ENCODE measurements around the gene SREBF1.
"Not testable (repeated sequence)": the region's sequence is repeated elsewhere in the genome, so short reads cannot be mapped to it uniquely, and the experiment has no call there.

The SREBF1 gene

DNA sequence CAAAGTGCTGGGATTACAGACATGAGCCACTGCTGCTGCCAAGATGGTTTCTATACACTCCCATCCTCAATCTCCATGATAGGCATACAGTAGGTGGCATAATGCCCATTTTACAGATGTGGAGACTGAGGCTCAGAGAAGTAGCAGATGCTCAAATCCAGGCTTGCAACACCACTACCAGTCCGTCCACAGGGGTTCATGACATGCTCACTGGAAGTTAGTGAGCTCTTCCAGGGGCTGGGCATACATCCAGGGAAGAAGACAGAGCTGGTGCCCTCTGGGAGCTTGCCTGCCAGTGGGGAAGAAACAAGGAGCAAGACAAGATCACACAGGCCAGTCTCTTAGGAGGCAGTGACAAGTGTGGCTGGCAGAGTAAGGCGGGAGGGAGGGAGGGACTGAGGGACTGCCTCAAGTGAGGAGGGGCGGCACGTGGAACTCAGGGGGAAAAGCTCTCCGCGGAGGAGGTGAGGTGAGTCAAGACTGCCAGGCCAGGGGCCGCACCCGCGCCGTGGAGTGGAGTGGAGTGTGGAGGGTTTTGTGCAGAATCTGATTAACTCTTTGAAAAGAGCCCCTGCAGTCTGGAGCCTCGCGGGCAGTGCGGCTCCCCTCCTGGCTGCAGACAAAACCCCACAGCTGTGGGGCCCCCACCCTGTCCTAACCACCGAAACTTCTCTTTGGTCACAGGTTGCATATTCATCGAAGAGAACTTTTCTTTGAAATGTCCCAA, 27.9 kb downstream of the SREBF1 start:
- DNase-seq (ENCODE audit: extremely low spot score), result no peak
- ChIA-PET CTCF (no interaction called here), POLR2A (interaction anchor here (0.9 to 24.8 kb wide), 3 partner anchors 9 to 128 kb away, joined by 3 to 369 read pairs (median 3); partner anchors contain the start of genes RAI1 and SREBF1)
- TF ChIP-seq NFRKB (IDR thresholded peaks at IDR 0.05) (no peak), TARDBP (IDR thresholded peaks at IDR 0.05) (no peak), FOXA1 (IDR thresholded peaks at IDR 0.05) (no peak), ELF4 (IDR thresholded peaks at IDR 0.05) (no peak), FOXK2 (IDR thresholded peaks at IDR 0.05) (no peak), FOXM1 (IDR thresholded peaks at IDR 0.05; ENCODE audit: borderline replicate concordance) (no peak), L3MBTL2 (conservative IDR thresholded peaks at IDR 0.05) (no peak), HDGF (IDR thresholded peaks at IDR 0.05; ENCODE audit: borderline replicate concordance) (no peak)
- TF ChIP-seq, protein P1, sequence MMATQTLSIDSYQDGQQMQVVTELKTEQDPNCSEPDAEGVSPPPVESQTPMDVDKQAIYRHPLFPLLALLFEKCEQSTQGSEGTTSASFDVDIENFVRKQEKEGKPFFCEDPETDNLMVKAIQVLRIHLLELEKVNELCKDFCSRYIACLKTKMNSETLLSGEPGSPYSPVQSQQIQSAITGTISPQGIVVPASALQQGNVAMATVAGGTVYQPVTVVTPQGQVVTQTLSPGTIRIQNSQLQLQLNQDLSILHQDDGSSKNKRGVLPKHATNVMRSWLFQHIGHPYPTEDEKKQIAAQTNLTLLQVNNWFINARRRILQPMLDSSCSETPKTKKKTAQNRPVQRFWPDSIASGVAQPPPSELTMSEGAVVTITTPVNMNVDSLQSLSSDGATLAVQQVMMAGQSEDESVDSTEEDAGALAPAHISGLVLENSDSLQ (IDR thresholded peaks at IDR 0.05), result no peak

DNA sequence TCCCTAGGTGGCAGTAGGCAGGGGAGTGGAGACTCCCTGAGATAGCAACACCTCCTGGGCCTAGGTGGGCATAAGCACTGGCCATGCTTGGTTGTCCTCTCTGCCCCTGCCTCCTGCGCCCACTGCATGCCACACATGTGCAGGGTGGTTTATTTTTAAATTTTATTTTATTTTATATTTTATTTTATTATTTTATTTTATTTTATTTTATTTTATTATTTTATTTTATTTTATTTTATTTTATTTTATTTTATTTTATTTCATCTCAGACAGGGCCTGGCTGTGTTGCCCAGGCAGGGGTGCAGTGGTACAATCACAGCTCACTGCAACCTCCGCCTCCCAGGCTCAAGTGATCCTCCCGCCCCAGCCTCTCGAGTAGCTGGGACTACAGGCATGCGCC, 28.6 kb downstream of the SREBF1 start:
- CTCF ChIA-PET, result not testable (repeated sequence)
- POLR2A ChIA-PET, result interaction anchor here (24.8 kb wide), 1 partner anchor 28 kb away, joined by 369 read pairs; the partner anchor contains the start of gene SREBF1

DNA sequence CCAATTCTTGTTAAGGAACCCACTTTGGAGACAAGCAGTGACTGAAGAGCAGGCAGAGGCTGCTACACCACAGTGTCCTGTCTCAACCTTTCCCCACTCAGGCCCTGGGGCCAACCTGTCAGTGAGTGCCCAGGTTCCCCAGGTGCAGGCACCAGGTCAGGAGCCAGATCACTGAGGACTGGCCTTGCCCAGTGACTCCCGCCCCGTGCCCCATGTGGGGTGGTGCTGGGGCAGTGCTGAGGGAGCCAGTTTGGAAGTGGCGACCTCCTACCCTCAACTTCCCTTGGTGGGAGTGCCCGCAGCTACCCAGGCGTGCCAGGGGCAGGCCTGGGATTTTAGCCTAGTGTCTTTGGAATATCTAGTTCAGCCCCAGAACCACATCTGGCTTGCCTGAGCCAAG, 29.3 kb downstream of the SREBF1 start:
- DNase-seq (ENCODE audit: extremely low spot score), result no peak
- no peak for TF ChIP-seq L3MBTL2 (conservative IDR thresholded peaks at IDR 0.05)
- no peak for TF ChIP-seq SUZ12 (IDR thresholded peaks at IDR 0.05)
- no peak for TF ChIP-seq TARDBP (IDR thresholded peaks at IDR 0.05)
- TF ChIP-seq, protein P1 (IDR thresholded peaks at IDR 0.05), result no peak
- TF ChIP-seq ELF4 (IDR thresholded peaks at IDR 0.05), result no peak
- no peak for TF ChIP-seq ARNT (IDR thresholded peaks at IDR 0.05)
- no peak for TF ChIP-seq FOXK2 (IDR thresholded peaks at IDR 0.05)
- TF ChIP-seq FOXM1 (IDR thresholded peaks at IDR 0.05; ENCODE audit: borderline replicate concordance), result no peak
- no peak for TF ChIP-seq NFRKB (IDR thresholded peaks at IDR 0.05)
- TF ChIP-seq FOXA1 (IDR thresholded peaks at IDR 0.05), result no peak
- no peak for TF ChIP-seq ZNF384 (IDR thresholded peaks at IDR 0.05)
- TF ChIP-seq CTBP1 (IDR thresholded peaks at IDR 0.05; ENCODE audit: borderline replicate concordance), result no peak
- no peak for TF ChIP-seq BHLHE40 (IDR thresholded peaks at IDR 0.05; ENCODE audit: borderline replicate concordance)
- TF ChIP-seq LEF1 (IDR thresholded peaks at IDR 0.05; ENCODE audit: borderline replicate concordance), result no peak
- TF ChIP-seq HDGF (IDR thresholded peaks at IDR 0.05; ENCODE audit: borderline replicate concordance), result no peak
- TF ChIP-seq SP1 (IDR thresholded peaks at IDR 0.05), result no peak
- ChIA-PET POLR2A (interaction anchor here (24.8 kb wide), 1 partner anchor 28 kb away, joined by 369 read pairs; the partner anchor contains the start of gene SREBF1), CTCF (no interaction called here)

More for the DNA sequence above, 28.6 kb downstream of the SREBF1 start:
- DNase-seq (ENCODE audit: extremely low spot score), result not testable (repeated sequence)

- CTCF ChIA-PET, result interaction anchor here (0.6 kb wide), 1 partner anchor 437 kb away, joined by 3 read pairs; no protein-coding TSS in a partner anchor
- POLR2A ChIA-PET, result interaction anchor here (1.1 to 24.8 kb wide), 2 partner anchors 8 to 29 kb away, joined by 4 to 369 read pairs; partner anchors contain the start of gene SREBF1
Measured at GRCh38 chr17:17806611-17807274, 30.0 kb downstream of the SREBF1 start.

GRCh38 chr17:17806035-17806434, 30.8 kb downstream of the SREBF1 start:
- TF ChIP-seq ELF4 (IDR thresholded peaks at IDR 0.05) (no peak), SP1 (IDR thresholded peaks at IDR 0.05) (no peak), BHLHE40 (IDR thresholded peaks at IDR 0.05; ENCODE audit: borderline replicate concordance) (no peak), NFRKB (IDR thresholded peaks at IDR 0.05) (no peak), ZNF384 (IDR thresholded peaks at IDR 0.05) (no peak), TARDBP (IDR thresholded peaks at IDR 0.05) (no peak), ARNT (IDR thresholded peaks at IDR 0.05) (no peak), FOXA1 (IDR thresholded peaks at IDR 0.05) (no peak), SUZ12 (IDR thresholded peaks at IDR 0.05) (no peak), HDGF (IDR thresholded peaks at IDR 0.05; ENCODE audit: borderline replicate concordance) (no peak), CTBP1 (IDR thresholded peaks at IDR 0.05; ENCODE audit: borderline replicate concordance) (no peak), FOXM1 (IDR thresholded peaks at IDR 0.05; ENCODE audit: borderline replicate concordance) (no peak), L3MBTL2 (conservative IDR thresholded peaks at IDR 0.05) (no peak), FOXK2 (IDR thresholded peaks at IDR 0.05) (no peak), LEF1 (IDR thresholded peaks at IDR 0.05; ENCODE audit: borderline replicate concordance) (no peak)
- TF ChIP-seq, protein P1 (IDR thresholded peaks at IDR 0.05), result no peak
- ChIA-PET CTCF (interaction anchor here (0.6 kb wide), 1 partner anchor 436 kb away, joined by 3 read pairs; no protein-coding TSS in a partner anchor), POLR2A (interaction anchor here (1.1 to 24.8 kb wide), 2 partner anchors 9 to 30 kb away, joined by 4 to 369 read pairs; partner anchors contain the start of gene SREBF1)
- no peak for DNase-seq (ENCODE audit: extremely low spot score)

More at GRCh38 chr17:17806611-17807274, 30.0 kb downstream of the SREBF1 start:
- no peak for DNase-seq (ENCODE audit: extremely low spot score)
- TF ChIP-seq CTBP1 (IDR thresholded peaks at IDR 0.05; ENCODE audit: borderline replicate concordance) (no peak), LEF1 (IDR thresholded peaks at IDR 0.05; ENCODE audit: borderline replicate concordance) (no peak), ZNF384 (IDR thresholded peaks at IDR 0.05) (no peak), FOXM1 (IDR thresholded peaks at IDR 0.05; ENCODE audit: borderline replicate concordance) (no peak), FOXK2 (IDR thresholded peaks at IDR 0.05) (no peak), L3MBTL2 (conservative IDR thresholded peaks at IDR 0.05) (no peak), ARNT (IDR thresholded peaks at IDR 0.05) (no peak), NFRKB (IDR thresholded peaks at IDR 0.05) (no peak), TARDBP (IDR thresholded peaks at IDR 0.05) (no peak), SP1 (IDR thresholded peaks at IDR 0.05) (no peak), FOXA1 (IDR thresholded peaks at IDR 0.05) (no peak), HDGF (IDR thresholded peaks at IDR 0.05; ENCODE audit: borderline replicate concordance) (no peak), ELF4 (IDR thresholded peaks at IDR 0.05) (no peak), BHLHE40 (IDR thresholded peaks at IDR 0.05; ENCODE audit: borderline replicate concordance) (no peak), SUZ12 (IDR thresholded peaks at IDR 0.05) (no peak)
- TF ChIP-seq, protein P1 (IDR thresholded peaks at IDR 0.05), result no peak
